Measurements from ENCODE around the gene NKAIN2.

DNA sequence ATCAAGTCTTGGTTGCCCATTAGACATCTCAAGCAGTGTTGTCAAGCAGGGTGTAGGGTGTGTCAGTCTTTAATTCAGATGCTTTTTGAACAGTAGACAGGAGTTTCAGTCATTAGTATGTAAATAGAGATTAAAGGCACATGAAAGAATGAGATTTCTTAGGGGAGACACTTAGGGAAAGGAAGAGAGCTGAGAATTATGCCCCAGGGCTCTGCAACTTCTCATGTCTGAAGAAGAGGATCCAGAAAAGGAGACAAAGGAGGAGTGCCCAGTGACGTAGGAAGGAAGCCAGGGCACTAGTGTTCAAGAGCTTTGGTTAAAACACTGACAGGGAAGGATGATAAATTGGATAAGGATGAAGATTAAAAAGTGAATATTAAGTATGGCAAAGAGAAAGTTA, 569.7 kb downstream of the NKAIN2 start:
- TF ChIP-seq, protein P1, sequence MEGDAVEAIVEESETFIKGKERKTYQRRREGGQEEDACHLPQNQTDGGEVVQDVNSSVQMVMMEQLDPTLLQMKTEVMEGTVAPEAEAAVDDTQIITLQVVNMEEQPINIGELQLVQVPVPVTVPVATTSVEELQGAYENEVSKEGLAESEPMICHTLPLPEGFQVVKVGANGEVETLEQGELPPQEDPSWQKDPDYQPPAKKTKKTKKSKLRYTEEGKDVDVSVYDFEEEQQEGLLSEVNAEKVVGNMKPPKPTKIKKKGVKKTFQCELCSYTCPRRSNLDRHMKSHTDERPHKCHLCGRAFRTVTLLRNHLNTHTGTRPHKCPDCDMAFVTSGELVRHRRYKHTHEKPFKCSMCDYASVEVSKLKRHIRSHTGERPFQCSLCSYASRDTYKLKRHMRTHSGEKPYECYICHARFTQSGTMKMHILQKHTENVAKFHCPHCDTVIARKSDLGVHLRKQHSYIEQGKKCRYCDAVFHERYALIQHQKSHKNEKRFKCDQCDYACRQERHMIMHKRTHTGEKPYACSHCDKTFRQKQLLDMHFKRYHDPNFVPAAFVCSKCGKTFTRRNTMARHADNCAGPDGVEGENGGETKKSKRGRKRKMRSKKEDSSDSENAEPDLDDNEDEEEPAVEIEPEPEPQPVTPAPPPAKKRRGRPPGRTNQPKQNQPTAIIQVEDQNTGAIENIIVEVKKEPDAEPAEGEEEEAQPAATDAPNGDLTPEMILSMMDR (IDR thresholded peaks at IDR 0.05 in 4 of 5, conservative IDR thresholded peaks at IDR 0.05 in 1 of 5): no peak
- TF ChIP-seq POLR2A (IDR thresholded peaks at IDR 0.05): no peak
